ENCODE data around the gene CHCT1.
"Not testable (repeated sequence)": the region's sequence is repeated elsewhere in the genome, so short reads cannot be mapped to it uniquely, and the experiment has no call there.

CHCT1 gene

GRCh38 chr17:60401819-60402218 lies 20.5 kb upstream of the CHCT1 start:
- no peak for DNase-seq

GRCh38 chr17:60403523-60403810 lies 18.8 kb upstream of the CHCT1 start:
- DNase-seq, result no peak

GRCh38 chr17:60403962-60404361 lies 18.3 kb upstream of the CHCT1 start:
- DNase-seq, result no peak

- no peak for DNase-seq
Observed at GRCh38 chr17:60406887-60407286, 15.4 kb upstream of the CHCT1 start.

- no peak for DNase-seq
Observed at GRCh38 chr17:60410001-60410400, 12.3 kb upstream of the CHCT1 start.

- no peak for DNase-seq
Observed at GRCh38 chr17:60412701-60413100, 9.6 kb upstream of the CHCT1 start.

GRCh38 chr17:60415146-60415545 lies 7.1 kb upstream of the CHCT1 start:
- DNase-seq, result no peak

- no peak for DNase-seq
Observed at GRCh38 chr17:60416368-60416925, 5.8 kb upstream of the CHCT1 start.

GRCh38 chr17:60419003-60419402 lies 3.3 kb upstream of the CHCT1 start:
- not testable (repeated sequence) for DNase-seq

- not testable (repeated sequence) for DNase-seq
Observed at GRCh38 chr17:60419875-60420274, 2.4 kb upstream of the CHCT1 start.

- peak; percentile 64 for DNase-seq
Observed at GRCh38 chr17:60421273-60422161, 772 bp upstream of the CHCT1 start.

- DNase-seq, result no peak
Observed at GRCh38 chr17:60423865-60424264, 1.6 kb downstream of the CHCT1 start.

GRCh38 chr17:60425626-60426025 lies 3.3 kb downstream of the CHCT1 start:
- DNase-seq, result no peak

- DNase-seq, result no peak
Observed at GRCh38 chr17:60426596-60426995, 4.3 kb downstream of the CHCT1 start.

GRCh38 chr17:60428491-60428890 lies 6.2 kb downstream of the CHCT1 start:
- not testable (repeated sequence) for DNase-seq

GRCh38 chr17:60430561-60430960 lies 8.3 kb downstream of the CHCT1 start:
- DNase-seq, result not testable (repeated sequence)

GRCh38 chr17:60433021-60433997 lies 11.0 kb downstream of the CHCT1 start:
- not testable (repeated sequence) for DNase-seq

- DNase-seq, result peak; percentile 91
Observed at GRCh38 chr17:60435244-60436167, 13.2 kb downstream of the CHCT1 start.

- no peak for DNase-seq
Observed at GRCh38 chr17:60436676-60437075, 14.4 kb downstream of the CHCT1 start.

GRCh38 chr17:60439501-60439900 lies 17.2 kb downstream of the CHCT1 start:
- peak; percentile 28 for DNase-seq

GRCh38 chr17:60442271-60443173 lies 20.2 kb downstream of the CHCT1 start:
- peak; percentile 67 for DNase-seq
